ENCODE results near the gene AHRR. TPM values are rescaled to one million over a fixed set of nuclear protein-coding genes. Genes with fewer than 3 reads are reported as not detected.

AHRR gene
- total RNA-seq, 2 experiments from 2014 or later = 2.2 to 3.4 TPM

DNA sequence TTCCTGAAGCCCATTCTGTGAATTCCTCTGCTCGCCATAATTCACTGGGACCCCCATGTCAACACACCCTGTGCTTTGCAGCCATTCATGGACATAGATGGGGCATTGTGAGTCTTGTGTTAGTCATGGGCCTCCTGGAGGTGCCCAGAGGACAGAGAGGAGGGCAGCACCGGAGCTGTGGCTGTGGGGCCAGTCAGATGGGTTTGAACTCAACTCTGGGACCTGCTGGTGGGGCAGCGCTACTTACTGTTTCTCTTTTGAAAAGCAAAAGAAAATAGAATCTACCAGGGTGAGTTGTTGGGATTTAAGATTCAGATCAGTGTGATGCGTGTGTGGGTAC is 110.2 kb downstream of the AHRR start:
- ChIA-PET CTCF (ENCODE audit: unreplicated experiment) (no interaction called here), POLR2A (no interaction called here)
- no TSS peak for BruUV-seq (replicated peaks)
- H3K79me2 ChIP-seq (ENCODE audit: insufficient read depth, low read depth, low read length) = no peaks in the 10 kb centered on the region
- intact Hi-C loops (cut with micrococcal nuclease; ENCODE audit: unreplicated experiment) = loop anchor here (1.0 kb wide), 1 partner anchor 114 kb away; no protein-coding TSS in a partner anchor
- no peaks in the 10 kb centered on the region for H3K9me2 ChIP-seq (ENCODE audit: insufficient read depth, low read length)
- H3K4me2 ChIP-seq (ENCODE audit: low read length) = no peak overlapping the region
- DNase-seq (ENCODE audit: low spot score) = no peak
- no peaks in the 10 kb centered on the region for H3K36me3 ChIP-seq (ENCODE audit: insufficient read depth, low read length)
- no peaks in the 10 kb centered on the region for H3K4me1 ChIP-seq (ENCODE audit: insufficient read depth, low read length, poor library complexity, severe bottlenecking)
- TF ChIP-seq, protein P1, sequence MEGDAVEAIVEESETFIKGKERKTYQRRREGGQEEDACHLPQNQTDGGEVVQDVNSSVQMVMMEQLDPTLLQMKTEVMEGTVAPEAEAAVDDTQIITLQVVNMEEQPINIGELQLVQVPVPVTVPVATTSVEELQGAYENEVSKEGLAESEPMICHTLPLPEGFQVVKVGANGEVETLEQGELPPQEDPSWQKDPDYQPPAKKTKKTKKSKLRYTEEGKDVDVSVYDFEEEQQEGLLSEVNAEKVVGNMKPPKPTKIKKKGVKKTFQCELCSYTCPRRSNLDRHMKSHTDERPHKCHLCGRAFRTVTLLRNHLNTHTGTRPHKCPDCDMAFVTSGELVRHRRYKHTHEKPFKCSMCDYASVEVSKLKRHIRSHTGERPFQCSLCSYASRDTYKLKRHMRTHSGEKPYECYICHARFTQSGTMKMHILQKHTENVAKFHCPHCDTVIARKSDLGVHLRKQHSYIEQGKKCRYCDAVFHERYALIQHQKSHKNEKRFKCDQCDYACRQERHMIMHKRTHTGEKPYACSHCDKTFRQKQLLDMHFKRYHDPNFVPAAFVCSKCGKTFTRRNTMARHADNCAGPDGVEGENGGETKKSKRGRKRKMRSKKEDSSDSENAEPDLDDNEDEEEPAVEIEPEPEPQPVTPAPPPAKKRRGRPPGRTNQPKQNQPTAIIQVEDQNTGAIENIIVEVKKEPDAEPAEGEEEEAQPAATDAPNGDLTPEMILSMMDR (conservative IDR thresholded peaks at IDR 0.05; ENCODE audit: low read length) = no peak
- TF ChIP-seq EZH2phosphoT487 (IDR thresholded peaks at IDR 0.05; ENCODE audit: borderline replicate concordance, low read depth, low read length) = no peak
- H3K9me3 ChIP-seq (ENCODE audit: low read length) = no peaks in the 10 kb centered on the region
- H3K4me3 ChIP-seq (ENCODE audit: low read depth, low read length, poor library complexity, severe bottlenecking) = no peak overlapping the region
- H2AFZ ChIP-seq (ENCODE audit: low read length) = no peak overlapping the region
- no peaks in the 10 kb centered on the region for H4K20me1 ChIP-seq (ENCODE audit: insufficient read depth, low read length)
- no peak overlapping the region for H3K27ac ChIP-seq (ENCODE audit: low read depth, low read length, poor library complexity, severe bottlenecking)

DNA sequence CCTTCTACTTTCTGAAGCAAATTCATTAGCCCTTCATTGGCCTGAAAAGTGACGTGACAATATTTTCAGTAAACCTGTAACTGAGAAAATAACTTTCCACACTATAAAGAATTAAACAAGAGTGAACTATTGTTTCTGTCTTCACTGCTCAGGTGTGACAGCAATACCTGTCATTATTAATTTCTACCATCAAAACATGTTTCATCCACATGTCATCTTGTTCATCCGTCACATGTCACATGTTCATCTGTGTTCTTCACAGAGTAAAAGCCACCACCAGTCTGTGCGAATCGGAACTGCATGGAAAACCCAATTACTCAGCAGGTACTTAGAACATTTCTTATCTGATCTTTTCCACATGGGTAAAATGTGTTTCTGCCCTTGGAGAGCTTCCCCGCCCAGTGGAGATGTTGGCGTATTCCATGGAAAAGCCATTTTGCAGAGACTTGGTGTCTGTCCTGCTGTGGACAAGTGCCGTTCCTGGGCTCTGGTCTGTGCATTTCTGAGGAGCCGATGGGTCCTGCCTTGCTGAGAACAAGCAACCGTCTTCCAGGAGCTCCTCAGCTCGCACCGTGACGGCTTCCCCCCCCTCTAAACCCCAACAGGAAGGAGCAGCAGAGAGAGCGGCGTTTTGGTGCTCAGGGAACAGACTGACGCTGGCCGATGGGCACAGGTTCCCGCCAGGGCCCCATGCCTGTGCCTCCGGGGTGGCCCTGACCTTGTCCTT is 110.8 kb downstream of the AHRR start:
- no peaks in the 10 kb centered on the region for H4K20me1 ChIP-seq (ENCODE audit: insufficient read depth, low read length)
- no peaks in the 10 kb centered on the region for H3K9me2 ChIP-seq (ENCODE audit: insufficient read depth, low read length)
- ChIA-PET CTCF (ENCODE audit: unreplicated experiment) (no interaction called here), POLR2A (no interaction called here)
- no peak overlapping the region for H3K4me3 ChIP-seq (ENCODE audit: low read depth, low read length, poor library complexity, severe bottlenecking)
- H3K9me3 ChIP-seq (ENCODE audit: low read length) = no peaks in the 10 kb centered on the region
- H3K4me2 ChIP-seq (ENCODE audit: low read length) = no peak overlapping the region
- no peak overlapping the region for H3K27ac ChIP-seq (ENCODE audit: low read depth, low read length, poor library complexity, severe bottlenecking)
- intact Hi-C loops (cut with micrococcal nuclease; ENCODE audit: unreplicated experiment) = no loop called here
- H3K79me2 ChIP-seq (ENCODE audit: insufficient read depth, low read depth, low read length) = no peaks in the 10 kb centered on the region
- no TSS peak for BruUV-seq (replicated peaks)
- no peaks in the 10 kb centered on the region for H3K36me3 ChIP-seq (ENCODE audit: insufficient read depth, low read length)
- H3K4me1 ChIP-seq (ENCODE audit: insufficient read depth, low read length, poor library complexity, severe bottlenecking) = no peaks in the 10 kb centered on the region
- TF ChIP-seq, protein P1 (conservative IDR thresholded peaks at IDR 0.05; ENCODE audit: low read length) = no peak
- TF ChIP-seq EZH2phosphoT487 (IDR thresholded peaks at IDR 0.05; ENCODE audit: borderline replicate concordance, low read depth, low read length) = no peak
- no peak for DNase-seq (ENCODE audit: low spot score)
- no peak overlapping the region for H2AFZ ChIP-seq (ENCODE audit: low read length)

All from OCI-LY7 (cell line).